Peyer's patch (tissue), 4 donors: ENCODE data around the gene C19orf33. TPM values are rescaled to one million over a fixed set of nuclear protein-coding genes. Genes with fewer than 3 reads are reported as not detected.
A peak's percentile ranks its signal among the peaks of the same experiment; 100 is the strongest.

Experiments
- DNase-seq, 3 donors: peaks; one replicate each; pipeline ENCODE4 v3.0.0-alpha.2; 2017 to 2019
- H3K27ac ChIP-seq, 4 donors: fragments of 200-600 bp; sonication (generic); one replicate each; pipeline ENCODE4 v1.5.1; 2016 to 2019
- H3K27me3 ChIP-seq, 2 donors: fragments of 200-600 bp; sonication (generic); one replicate each; pipeline ENCODE4 v1.5.1; 2019
- H3K36me3 ChIP-seq, 3 donors: fragments of 200-600 bp; sonication (generic); one replicate each; pipeline ENCODE4 v1.5.1; 2016 to 2019
- H3K4me1 ChIP-seq, 4 donors: fragments of 200-600 bp; sonication (generic); one replicate each; pipeline ENCODE4 v1.5.1; 2016 to 2019
- H3K4me3 ChIP-seq, 4 donors: fragments of 200-600 bp; sonication (generic); 1 replicate in 3 of 4; 2 replicates in 1 of 4; pipeline ENCODE4 v1.5.1; 2016 to 2019; ENCODE audit warnings: mild to moderate bottlenecking in 1 of 4
- H3K9me3 ChIP-seq, 4 donors: fragments of 200-600 bp; sonication (generic); one replicate each; pipeline ENCODE4 v1.5.1; 2016 to 2019; ENCODE audit warnings: mild to moderate bottlenecking in 1 of 4
- CTCF ChIP-seq, 6 experiments: fragments of 450-650 bp in 4 of 6; fragments of 200-600 bp in 2 of 6; sonication (generic) in 1 of 6; IDR thresholded peaks; one replicate each; pipeline ENCODE4 v1.5.1; 2017 to 2019; ENCODE audit warnings: antibody characterized with exemption in 6 of 6, mild to moderate bottlenecking in 3 of 6, moderate library complexity in 1 of 6
- POLR2A ChIP-seq, 2 donors: fragments of 450-650 bp; IDR thresholded peaks; one replicate each; pipeline ENCODE4 v1.5.1; 2017; ENCODE audit warnings: antibody characterized with exemption in 2 of 2, mild to moderate bottlenecking in 2 of 2, moderate library complexity in 2 of 2
- total RNA-seq, 4 donors: library from RNA; depleted of rRNA; stranded (reverse); fragments of >200 nt; gene quantifications; one replicate each; pipeline ENCODE4 v1.1.0, GENCODE V29; 2016

C19orf33 gene
- total RNA-seq, 4 donors from 2014 or later, result 39.6 to 444 (median 348) TPM

- peak overlapping the region in 3 of 4 donors; percentile 79 to 98 (median 94) for H3K27ac ChIP-seq
- H3K27me3 ChIP-seq, result peaks cover 0 to 4% of the 10 kb centered on the region in 2 donors
- H3K9me3 ChIP-seq, result no peaks in the 10 kb centered on the region
- H3K4me1 ChIP-seq, result peaks cover 0 to 46% (median 6%) of the 10 kb centered on the region in 4 donors
- TF ChIP-seq POLR2A (IDR thresholded peaks at IDR 0.05) (no peak), CTCF (IDR thresholded peaks at IDR 0.05) (no peak)
- H3K4me3 ChIP-seq, result peak overlapping the region in 2 of 4 donors; percentile 80 to 85
- H3K36me3 ChIP-seq, result no peaks in the 10 kb centered on the region
- peak in 1 of 3 donors; percentile 55 for DNase-seq
Measured at GRCh38 chr19:38267761-38268483, 36.1 kb upstream of the C19orf33 start.

- peaks cover 0 to 44% (median 5%) of the 10 kb centered on the region in 4 donors for H3K4me1 ChIP-seq
- TF ChIP-seq POLR2A (IDR thresholded peaks at IDR 0.05) (no peak), CTCF (IDR thresholded peaks at IDR 0.05) (no peak)
- no peak for DNase-seq
- peak overlapping the region in 3 of 4 donors; percentile 79 to 98 (median 94) for H3K27ac ChIP-seq
- no peaks in the 10 kb centered on the region for H3K36me3 ChIP-seq
- no peaks in the 10 kb centered on the region for H3K9me3 ChIP-seq
- H3K4me3 ChIP-seq, result peak overlapping the region in 2 of 4 donors; percentile 80 to 85
- peaks cover 0 to 4% of the 10 kb centered on the region in 2 donors for H3K27me3 ChIP-seq
Measured at GRCh38 chr19:38268539-38268938, 35.5 kb upstream of the C19orf33 start.

- TF ChIP-seq CTCF (IDR thresholded peaks at IDR 0.05), result no peak
- no peak for TF ChIP-seq POLR2A (IDR thresholded peaks at IDR 0.05)
- no peaks in the 10 kb centered on the region for H3K9me3 ChIP-seq
- no peaks in the 10 kb centered on the region for H3K27me3 ChIP-seq
- peaks cover 0 to 42% (median 0%) of the 10 kb centered on the region in 4 donors for H3K4me1 ChIP-seq
- peak overlapping the region in 1 of 4 donors; percentile 31 for H3K27ac ChIP-seq
- H3K36me3 ChIP-seq, result no peaks in the 10 kb centered on the region
- no peak overlapping the region for H3K4me3 ChIP-seq
- no peak for DNase-seq
Measured at GRCh38 chr19:38270587-38271167, 33.4 kb upstream of the C19orf33 start.

GRCh38 chr19:38273499-38273898 is 30.6 kb upstream of the C19orf33 start:
- H3K4me3 ChIP-seq, result no peak overlapping the region
- no peaks in the 10 kb centered on the region for H3K36me3 ChIP-seq
- TF ChIP-seq CTCF (IDR thresholded peaks at IDR 0.05) (no peak), POLR2A (IDR thresholded peaks at IDR 0.05) (peak in 1 of 2 donors; percentile 44)
- DNase-seq, result peak in 2 of 3 donors; percentile 78 to 88
- no peaks in the 10 kb centered on the region for H3K27me3 ChIP-seq
- peaks cover 0 to 53% (median 0%) of the 10 kb centered on the region in 4 donors for H3K4me1 ChIP-seq
- no peaks in the 10 kb centered on the region for H3K9me3 ChIP-seq
- peak overlapping the region in 3 of 4 donors; percentile 47 to 84 (median 78) for H3K27ac ChIP-seq

- no peaks in the 10 kb centered on the region for H3K9me3 ChIP-seq
- TF ChIP-seq POLR2A (IDR thresholded peaks at IDR 0.05), result peak in 1 of 2 donors; percentile 18
- no peak for TF ChIP-seq CTCF (IDR thresholded peaks at IDR 0.05)
- H3K27me3 ChIP-seq, result no peaks in the 10 kb centered on the region
- DNase-seq, result no peak
- H3K4me1 ChIP-seq, result peaks cover 0 to 54% (median 0%) of the 10 kb centered on the region in 4 donors
- no peaks in the 10 kb centered on the region for H3K36me3 ChIP-seq
- H3K4me3 ChIP-seq, result no peak overlapping the region
- peak overlapping the region in 3 of 4 donors; percentile 47 to 83 (median 78) for H3K27ac ChIP-seq
Measured at GRCh38 chr19:38274739-38275138, 29.3 kb upstream of the C19orf33 start.
